Sigmoid colon (tissue), 7 donors: ENCODE results near the gene ABLIM1. TPM values are rescaled to one million over a fixed set of nuclear protein-coding genes. Genes with fewer than 3 reads are reported as not detected.

Experiments
- DNase-seq: peaks from one replicate; pipeline ENCODE4 v3.0.0-alpha.2; 2019
- H3K27ac ChIP-seq, 4 donors: fragments of 200-600 bp; sonication (generic); one replicate each; pipeline ENCODE4 v1.5.1; 2016 to 2019; ENCODE audit warnings: mild to moderate bottlenecking in 1 of 4
- H3K27me3 ChIP-seq, 3 donors: fragments of 200-600 bp; sonication (generic); one replicate each; pipeline ENCODE4 v1.5.1; 2019; ENCODE audit warnings: mild to moderate bottlenecking in 1 of 3
- H3K36me3 ChIP-seq, 4 donors: fragments of 200-600 bp; sonication (generic); one replicate each; pipeline ENCODE4 v1.5.1; 2016 to 2019
- H3K4me1 ChIP-seq, 4 donors: fragments of 200-600 bp; sonication (generic); one replicate each; pipeline ENCODE4 v1.5.1; 2017 to 2019
- H3K4me3 ChIP-seq, 4 donors: fragments of 200-600 bp; sonication (generic); one replicate each; pipeline ENCODE4 v1.5.1; 2017 to 2019; ENCODE audit warnings: mild to moderate bottlenecking in 2 of 4, moderate library complexity in 1 of 4
- H3K9me3 ChIP-seq, 4 donors: fragments of 200-600 bp in 3 of 4; sonication (generic) in 3 of 4; one replicate each; pipeline versions ENCODE4 v1.5.1 to v1.6.1; 2013 to 2019
- EP300 ChIP-seq, 4 donors: sonication (generic); formaldehyde crosslinking; IDR thresholded peaks; one replicate each; pipeline ENCODE4 v1.6.1; 2017; ENCODE audit warnings: antibody characterized with exemption in 4 of 4
- POLR2A ChIP-seq, 2 donors: fragments of 450-650 bp; IDR thresholded peaks; one replicate each; pipeline ENCODE4 v1.6.1; 2016; ENCODE audit warnings: antibody characterized with exemption in 2 of 2, mild to moderate bottlenecking in 2 of 2, moderate library complexity in 2 of 2
- POLR2AphosphoS5 ChIP-seq, 4 donors: sonication (generic); formaldehyde crosslinking; IDR thresholded peaks; one replicate each; pipeline ENCODE4 v1.6.1; 2017; ENCODE audit warnings: antibody characterized with exemption in 4 of 4
- WGBS, 2 donors: extraction: QIAGEN DNeasy Blood & Tissue Kit; methylation state at CpG; one replicate each; pipeline ENCODE4 v1.1.7; 2013; 5-methylcytosine and 5-hydroxymethylcytosine counted together
- intact Hi-C: fragments of 100-400 bp; cut with DNase I; formaldehyde crosslinking; loops from one replicate; pipeline ENCODE4 v1.15.1; 2023
- polyA plus RNA-seq, 3 donors: library from polyadenylated mRNA; stranded (reverse); fragments of 200-250 nt; gene quantifications; one replicate each; pipeline ENCODE4 v1.2.3, GENCODE V29; 2013
- total RNA-seq, 4 donors: library from RNA; depleted of rRNA; stranded (reverse); fragments of >200 nt; gene quantifications; one replicate each; pipeline ENCODE4 v1.1.0, GENCODE V29; 2016
- TF ChIP-seq, protein P1 (sequence below), 4 experiments: fragments of 450-650 bp in 3 of 4; fragments of 200-600 bp in 1 of 4; IDR thresholded peaks; one replicate each; pipeline ENCODE4 v1.5.1; 2016 to 2019; ENCODE audit warnings: antibody characterized with exemption in 4 of 4, mild to moderate bottlenecking in 3 of 4, moderate library complexity in 2 of 4
- donor health status: healthy with polysubstance abuse.
- donor health status: Bipolar disorder and iron deficiency.
- donor health status: healthy.

Gene ABLIM1
- total and polyA plus RNA-seq, 7 donors: 41.9 to 127 (median 49.5) TPM

DNA sequence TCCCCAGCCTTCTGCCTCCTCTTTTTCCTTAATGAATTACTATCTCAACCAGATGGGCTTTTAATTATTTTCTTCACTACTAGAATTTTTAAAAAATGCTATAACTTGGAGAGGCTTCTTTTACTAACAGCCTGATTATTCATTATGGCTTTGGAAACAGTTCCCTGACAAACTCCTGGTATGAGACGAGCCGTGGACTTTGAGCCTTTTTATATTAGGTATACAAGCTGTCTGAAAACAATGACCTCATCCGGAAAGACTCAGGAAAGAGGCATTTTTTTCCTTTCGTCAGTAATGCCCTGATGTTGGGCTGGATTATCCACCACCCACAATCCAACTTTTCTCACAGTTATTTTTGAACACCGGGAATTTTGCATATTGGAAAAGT lies 26.7 kb upstream of the ABLIM1 start:
- TF ChIP-seq POLR2A (IDR thresholded peaks at IDR 0.05): no peak
- peak in 1 of 4 donors; percentile 5 for TF ChIP-seq POLR2AphosphoS5 (IDR thresholded peaks at IDR 0.05)
- no peak for TF ChIP-seq EP300 (IDR thresholded peaks at IDR 0.05)
- TF ChIP-seq, protein P1, sequence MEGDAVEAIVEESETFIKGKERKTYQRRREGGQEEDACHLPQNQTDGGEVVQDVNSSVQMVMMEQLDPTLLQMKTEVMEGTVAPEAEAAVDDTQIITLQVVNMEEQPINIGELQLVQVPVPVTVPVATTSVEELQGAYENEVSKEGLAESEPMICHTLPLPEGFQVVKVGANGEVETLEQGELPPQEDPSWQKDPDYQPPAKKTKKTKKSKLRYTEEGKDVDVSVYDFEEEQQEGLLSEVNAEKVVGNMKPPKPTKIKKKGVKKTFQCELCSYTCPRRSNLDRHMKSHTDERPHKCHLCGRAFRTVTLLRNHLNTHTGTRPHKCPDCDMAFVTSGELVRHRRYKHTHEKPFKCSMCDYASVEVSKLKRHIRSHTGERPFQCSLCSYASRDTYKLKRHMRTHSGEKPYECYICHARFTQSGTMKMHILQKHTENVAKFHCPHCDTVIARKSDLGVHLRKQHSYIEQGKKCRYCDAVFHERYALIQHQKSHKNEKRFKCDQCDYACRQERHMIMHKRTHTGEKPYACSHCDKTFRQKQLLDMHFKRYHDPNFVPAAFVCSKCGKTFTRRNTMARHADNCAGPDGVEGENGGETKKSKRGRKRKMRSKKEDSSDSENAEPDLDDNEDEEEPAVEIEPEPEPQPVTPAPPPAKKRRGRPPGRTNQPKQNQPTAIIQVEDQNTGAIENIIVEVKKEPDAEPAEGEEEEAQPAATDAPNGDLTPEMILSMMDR (IDR thresholded peaks at IDR 0.05): no peak
- Histone ChIP-seq H3K36me3 (no peaks in the 10 kb centered on the region), H3K27ac (peak overlapping the region; percentile 49 to 76 (median 68)), H3K9me3 (no peaks in the 10 kb centered on the region), H3K4me1 (peaks cover 0 to 49% (median 30%) of the 10 kb centered on the region in 4 donors), H3K27me3 (no peaks in the 10 kb centered on the region), H3K4me3 (no peak overlapping the region)
- WGBS, 2 donors: 11 to 41% methylated on average over 5 of the region's 5 CpGs
- intact Hi-C loops: loop anchor here (5.0 kb wide), 1 partner anchor 48 kb away; no protein-coding TSS in a partner anchor
- DNase-seq: no peak

DNA sequence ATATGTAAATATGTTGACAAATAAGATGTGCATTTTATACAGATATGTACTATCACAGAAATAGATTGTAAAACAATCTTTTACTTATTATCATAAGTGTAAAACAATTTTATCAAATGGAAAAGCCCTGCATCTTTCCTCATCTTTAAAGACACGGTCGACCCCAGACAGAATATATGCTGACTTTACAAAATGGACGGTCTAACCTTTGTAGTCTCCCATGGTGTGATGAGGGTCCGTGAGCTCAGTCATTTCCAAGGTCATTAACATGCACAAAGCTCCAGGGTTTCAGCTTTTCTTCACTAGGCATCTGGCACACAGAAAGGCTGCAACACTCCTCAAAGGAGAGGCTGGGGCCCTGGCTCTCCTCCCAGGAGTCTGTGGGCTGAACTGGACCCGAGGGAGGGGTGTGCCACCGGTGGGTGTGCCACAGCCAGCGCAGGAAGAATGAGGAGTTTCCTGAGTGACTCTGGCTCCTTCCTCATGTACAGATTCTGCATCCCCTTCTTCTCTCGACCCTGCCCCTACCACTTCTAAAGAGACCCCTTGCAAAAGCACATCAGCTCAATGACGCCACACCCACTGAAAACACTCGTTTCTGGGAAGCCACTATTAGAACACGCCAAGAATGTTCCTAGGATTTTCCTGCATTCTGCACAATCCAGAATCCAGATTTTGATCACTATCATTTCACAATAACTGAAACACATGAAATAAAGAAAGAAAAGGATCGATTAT lies 26.2 kb upstream of the ABLIM1 start:
- intact Hi-C loops: loop anchor here (5.0 kb wide), 1 partner anchor 47 kb away; no protein-coding TSS in a partner anchor
- Histone ChIP-seq H3K9me3 (no peaks in the 10 kb centered on the region), H3K36me3 (no peaks in the 10 kb centered on the region), H3K27me3 (no peaks in the 10 kb centered on the region), H3K27ac (peak overlapping the region; percentile 49 to 76 (median 68)), H3K4me1 (peaks cover 0 to 49% (median 30%) of the 10 kb centered on the region in 4 donors), H3K4me3 (peak overlapping the region in 2 of 4 donors; percentile 1 to 6)
- peak; percentile 69 for DNase-seq
- TF ChIP-seq, protein P1 (IDR thresholded peaks at IDR 0.05): no peak
- TF ChIP-seq EP300 (IDR thresholded peaks at IDR 0.05) (no peak), POLR2A (IDR thresholded peaks at IDR 0.05) (no peak), POLR2AphosphoS5 (IDR thresholded peaks at IDR 0.05) (peak in 2 of 4 donors; percentile 6 to 10)
- 8 to 43% methylated on average over 12 of the region's 12 CpGs for WGBS, 2 donors

DNA sequence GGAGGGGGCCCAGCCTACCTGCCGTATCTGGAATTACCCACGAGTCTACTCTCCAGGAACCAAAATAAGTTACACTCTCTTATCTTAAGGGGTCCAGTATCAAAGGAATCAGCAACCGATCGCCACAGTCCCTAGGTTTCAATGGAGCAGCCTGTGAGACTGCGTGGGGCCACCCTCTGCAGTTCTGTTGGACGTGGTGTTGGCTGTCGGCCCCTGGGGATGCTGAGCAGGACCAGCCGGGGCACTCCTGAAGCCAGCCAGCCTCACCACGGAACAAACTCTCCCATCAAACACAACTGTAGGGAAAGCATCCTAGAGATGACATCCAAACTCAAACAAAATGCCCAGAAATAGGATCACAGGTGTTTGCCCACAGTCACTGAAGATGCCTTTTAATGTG lies 25.5 kb upstream of the ABLIM1 start:
- no peak for TF ChIP-seq POLR2A (IDR thresholded peaks at IDR 0.05)
- TF ChIP-seq EP300 (IDR thresholded peaks at IDR 0.05): no peak
- TF ChIP-seq, protein P1 (IDR thresholded peaks at IDR 0.05): no peak
- TF ChIP-seq POLR2AphosphoS5 (IDR thresholded peaks at IDR 0.05): no peak
- intact Hi-C loops: loop anchor here (5.0 kb wide), 1 partner anchor 46 kb away; no protein-coding TSS in a partner anchor
- Histone ChIP-seq H3K36me3 (no peaks in the 10 kb centered on the region), H3K4me3 (peak overlapping the region in 2 of 4 donors; percentile 1 to 6), H3K27ac (peak overlapping the region; percentile 49 to 76 (median 68)), H3K4me1 (peaks cover 0 to 49% (median 30%) of the 10 kb centered on the region in 4 donors), H3K9me3 (no peaks in the 10 kb centered on the region), H3K27me3 (no peaks in the 10 kb centered on the region)
- no peak for DNase-seq
- 82 to 87% methylated on average over 9 of the region's 9 CpGs for WGBS, 2 donors

DNA sequence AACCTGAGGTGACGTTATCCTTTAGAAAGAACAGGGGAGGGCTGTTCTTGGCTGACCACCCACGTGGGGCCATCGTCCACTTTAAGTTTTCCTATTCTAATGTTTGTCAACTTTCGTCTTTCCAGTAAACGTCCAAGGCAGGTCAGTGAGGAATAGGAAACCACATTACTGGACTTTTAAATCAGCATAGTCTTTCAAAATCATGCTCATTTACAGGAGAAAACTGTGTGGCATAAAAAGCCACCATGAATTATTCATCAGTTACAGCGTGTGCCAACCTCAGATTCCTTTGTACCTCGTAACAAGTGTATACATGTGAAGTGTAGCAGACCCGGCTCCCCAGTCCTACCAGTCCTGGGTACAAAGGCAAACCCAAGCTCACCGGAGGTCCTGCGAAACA lies 25.1 kb upstream of the ABLIM1 start:
- peak overlapping the region; percentile 49 to 76 (median 68) for H3K27ac ChIP-seq
- intact Hi-C loops: loop anchor here (5.0 kb wide), 1 partner anchor 46 kb away; no protein-coding TSS in a partner anchor
- no peaks in the 10 kb centered on the region for H3K36me3 ChIP-seq
- no peak for DNase-seq
- no peaks in the 10 kb centered on the region for H3K27me3 ChIP-seq
- peaks cover 0 to 49% (median 30%) of the 10 kb centered on the region in 4 donors for H3K4me1 ChIP-seq
- no peak for TF ChIP-seq POLR2AphosphoS5 (IDR thresholded peaks at IDR 0.05)
- TF ChIP-seq POLR2A (IDR thresholded peaks at IDR 0.05): no peak
- TF ChIP-seq, protein P1 (IDR thresholded peaks at IDR 0.05): no peak
- no peak for TF ChIP-seq EP300 (IDR thresholded peaks at IDR 0.05)
- WGBS, 2 donors: 84% methylated on average over 10 of the region's 10 CpGs
- H3K4me3 ChIP-seq: peak overlapping the region in 1 of 4 donors; percentile 6
- no peaks in the 10 kb centered on the region for H3K9me3 ChIP-seq
